Naive thymus-derived CD4-positive, alpha-beta T cell (primary cell): Measurements from ENCODE around the gene MRS2. TPM values are rescaled to one million over a fixed set of nuclear protein-coding genes. Genes with fewer than 3 reads are reported as not detected.
"Not testable (repeated sequence)": the region's sequence is repeated elsewhere in the genome, so short reads cannot be mapped to it uniquely, and the experiment has no call there.

ENCODE experiments used
- ATAC-seq: fragments of 150-1000 bp; cut with Tn5 transposase; 2 replicates; pipeline ENCODE4 v1.10.0; 2021; ENCODE audit warnings: mild to moderate bottlenecking, moderate library complexity
- CTCF ChIA-PET: fragments of 350-600 bp; sonication (Branson Sonifier 250); formaldehyde crosslinking; loops from one replicate; lab custom pipeline; 2021; ENCODE audit warnings: antibody characterized with exemption; lab: Charles Lee
- POLR2A ChIA-PET: fragments of 350-600 bp; sonication (Branson Sonifier 250); formaldehyde crosslinking; loops from one replicate; lab custom pipeline; 2021; ENCODE audit warnings: antibody characterized with exemption, inconsistent platforms; lab: Charles Lee
- DNase-seq, 9 donors: peaks; one replicate each; pipeline versions ENCODE4 v3.0.0 to v3.0.0-alpha.2; 2020 to 2022; ENCODE audit warnings: mixed read lengths in 1 of 9
- H3K27ac ChIP-seq: one replicate; pipeline ENCODE4 v1.7.0; 2013; ENCODE audit warnings: mild to moderate bottlenecking, low read depth, low read length, moderate library complexity
- H3K27me3 ChIP-seq, 2 donors: one replicate each; pipeline ENCODE4 v1.7.0; 2013; ENCODE audit warnings: low read length in 2 of 2, mild to moderate bottlenecking in 2 of 2, moderate library complexity in 2 of 2; ENCODE audit not compliant: control insufficient read depth in 2 of 2, insufficient read depth in 2 of 2
- H3K36me3 ChIP-seq, 3 experiments: 1 replicate in 2 of 3; 2 replicates in 1 of 3; pipeline ENCODE4 v1.7.0; 2013; ENCODE audit warnings: low read length in 3 of 3, mild to moderate bottlenecking in 3 of 3, moderate library complexity in 1 of 3; ENCODE audit not compliant: insufficient read depth in 3 of 3, control insufficient read depth in 2 of 3
- H3K4me1 ChIP-seq, 2 donors: one replicate each; pipeline ENCODE4 v1.7.0; 2013; ENCODE audit warnings: low read length in 2 of 2, mild to moderate bottlenecking in 2 of 2, moderate library complexity in 1 of 2; ENCODE audit not compliant: control insufficient read depth in 2 of 2, insufficient read depth in 2 of 2
- H3K4me3 ChIP-seq: 2 replicates; pipeline ENCODE4 v1.7.0; 2013; ENCODE audit warnings: mild to moderate bottlenecking, low read length
- H3K9me3 ChIP-seq, 3 experiments: 1 replicate in 2 of 3; 2 replicates in 1 of 3; pipeline ENCODE4 v1.7.0; 2013; ENCODE audit warnings: low read length in 3 of 3; ENCODE audit not compliant: control insufficient read depth in 2 of 3
- H3K27ac Mint-ChIP-seq, 9 donors: one replicate each; pipeline ENCODE4 v1.8.0; 2020 to 2022; ENCODE audit warnings: mixed read lengths in 9 of 9, mild to moderate bottlenecking in 8 of 9, moderate library complexity in 5 of 9, inconsistent platforms in 2 of 9
- H3K27me3 Mint-ChIP-seq, 5 donors: one replicate each; pipeline ENCODE4 v1.8.0; 2021 to 2022; ENCODE audit warnings: mixed read lengths in 5 of 5, mild to moderate bottlenecking in 1 of 5
- H3K36me3 Mint-ChIP-seq, 5 donors: one replicate each; pipeline ENCODE4 v1.8.0; 2020 to 2022; ENCODE audit warnings: mixed read lengths in 5 of 5, mild to moderate bottlenecking in 3 of 5, inconsistent platforms in 1 of 5
- H3K4me1 Mint-ChIP-seq, 7 donors: one replicate each; pipeline ENCODE4 v1.8.0; 2020 to 2022; ENCODE audit warnings: mixed read lengths in 7 of 7, mild to moderate bottlenecking in 3 of 7, inconsistent platforms in 1 of 7
- H3K4me3 Mint-ChIP-seq, 10 donors: one replicate each; pipeline ENCODE4 v1.8.0; 2020 to 2022; ENCODE audit warnings: mild to moderate bottlenecking in 10 of 10, mixed read lengths in 10 of 10, moderate library complexity in 6 of 10, inconsistent platforms in 2 of 10
- H3K9me3 Mint-ChIP-seq, 11 donors: one replicate each; pipeline ENCODE4 v1.8.0; 2020 to 2022; ENCODE audit warnings: mixed read lengths in 11 of 11, mild to moderate bottlenecking in 4 of 11, inconsistent platforms in 1 of 11, moderate library complexity in 1 of 11
- intact Hi-C, 2 donors: fragments of 100-400 bp; cut with micrococcal nuclease; formaldehyde crosslinking; loops; one replicate each; pipeline ENCODE4 v1.15.1; 2023
- polyA plus RNA-seq, 2 donors: library from polyadenylated mRNA; unstranded; fragments of 300-500 nt; fragmentation: Illumina TruSeq; gene quantifications; one replicate each; pipeline ENCODE4 v1.2.3, GENCODE V29; 2021
- total RNA-seq, 6 experiments: library from RNA in 5 of 6; stranded (reverse) in 5 of 6; gene quantifications; 1 replicate in 5 of 6; 2 replicates in 1 of 6; pipeline ENCODE4 v1.2.3 and lab custom pipeline; 2021 to 2026

Gene MRS2
- total and polyA plus RNA-seq, 7 experiments from 2014 or later, result 6.7 to 28.0 (median 19.3) TPM

- no peak overlapping the region for H3K4me3 ChIP-seq
- H3K9me3 ChIP-seq, result no peaks in the 10 kb centered on the region
- intact Hi-C loops, result no loop called here
- POLR2A ChIA-PET, result no interaction called here
- Mint-ChIP-seq H3K36me3 (peaks cover 0 to under 1% (median 0%) of the 10 kb centered on the region in 5 donors), H3K27ac (no peak overlapping the region), H3K4me3 (no peak overlapping the region), H3K9me3 (no peaks in the 10 kb centered on the region), H3K27me3 (peaks cover 2 to 15% (median 7%) of the 10 kb centered on the region in 5 donors), H3K4me1 (no peaks in the 10 kb centered on the region)
- CTCF ChIA-PET, result no interaction called here
- H3K27me3 ChIP-seq, result no peaks in the 10 kb centered on the region
- H3K36me3 ChIP-seq, result no peaks in the 10 kb centered on the region
- H3K4me1 ChIP-seq, result no peaks in the 10 kb centered on the region
- ATAC-seq (no peak), DNase-seq (no peak)
- no peak overlapping the region for H3K27ac ChIP-seq
Measured at GRCh38 chr6:24378473-24379097, 24.2 kb upstream of the MRS2 start.

DNA sequence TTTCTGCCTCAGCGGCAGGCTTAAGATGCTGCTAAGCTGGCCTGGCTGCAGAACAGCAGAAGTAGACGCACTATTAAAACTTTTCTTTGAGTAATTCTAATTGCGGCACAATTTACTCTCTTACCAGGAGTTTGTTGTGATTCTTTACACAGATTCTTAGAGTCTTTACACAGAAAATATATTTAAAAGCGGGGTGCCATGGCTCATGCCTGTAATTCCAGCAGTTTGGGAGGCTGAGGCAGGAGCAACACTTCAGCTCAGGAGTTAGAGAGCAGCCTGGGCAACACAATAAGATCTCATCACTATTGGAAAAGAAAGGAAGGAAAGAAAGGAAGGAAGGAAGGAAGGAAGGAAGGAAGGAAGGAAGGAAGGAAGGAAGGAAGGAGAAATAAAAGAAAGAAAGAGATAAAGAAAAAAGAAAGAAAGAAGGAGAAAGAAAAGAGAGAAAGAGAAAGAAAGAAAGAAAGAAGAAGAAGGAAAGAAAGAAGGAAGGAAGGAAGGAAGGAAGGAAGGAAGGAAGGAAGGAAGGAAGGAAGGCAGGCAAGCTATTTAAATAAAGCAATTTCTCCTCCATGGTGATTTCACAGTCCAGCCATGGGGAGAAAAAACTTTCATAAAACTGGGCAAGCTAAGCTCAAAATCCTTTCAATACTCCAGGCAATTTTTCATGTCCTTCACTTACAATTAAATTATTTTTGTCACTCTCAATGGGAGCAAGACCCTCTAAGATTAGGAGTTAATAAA lies 21.1 kb upstream of the MRS2 start:
- H3K9me3 ChIP-seq, result no peaks in the 10 kb centered on the region
- intact Hi-C loops, result no loop called here
- CTCF ChIA-PET, result no interaction called here
- H3K27me3 Mint-ChIP-seq, result peaks cover 7 to 19% (median 13%) of the 10 kb centered on the region in 5 donors
- H3K36me3 ChIP-seq, result no peaks in the 10 kb centered on the region
- H3K36me3 Mint-ChIP-seq, result no peaks in the 10 kb centered on the region
- H3K4me1 Mint-ChIP-seq, result no peaks in the 10 kb centered on the region
- H3K27ac ChIP-seq, result no peak overlapping the region
- no peak overlapping the region for H3K4me3 ChIP-seq
- ATAC-seq (no peak), DNase-seq (no peak)
- H3K9me3 Mint-ChIP-seq, result no peaks in the 10 kb centered on the region
- H3K27me3 ChIP-seq, result no peaks in the 10 kb centered on the region
- POLR2A ChIA-PET, result no interaction called here
- H3K27ac Mint-ChIP-seq, result no peak overlapping the region
- H3K4me3 Mint-ChIP-seq, result no peak overlapping the region
- H3K4me1 ChIP-seq, result no peaks in the 10 kb centered on the region

DNA sequence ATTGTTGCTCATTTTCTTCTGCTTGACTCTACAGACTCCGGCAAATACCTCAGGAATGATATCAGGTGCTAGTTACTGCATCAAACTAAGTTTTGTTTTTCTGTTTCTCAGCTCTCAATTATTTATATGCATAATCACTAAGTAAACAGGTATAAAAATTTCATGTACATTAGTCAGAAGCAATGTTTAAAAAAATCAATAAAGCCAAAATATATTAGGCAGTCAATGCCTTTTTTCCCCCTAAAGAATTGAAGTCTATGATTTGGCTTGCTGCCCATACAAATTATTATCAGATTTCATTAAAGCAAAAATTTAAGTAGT lies 20.6 kb upstream of the MRS2 start:
- H3K9me3 Mint-ChIP-seq, result no peaks in the 10 kb centered on the region
- no peak overlapping the region for H3K27ac Mint-ChIP-seq
- Histone ChIP-seq H3K4me3 (no peak overlapping the region), H3K36me3 (no peaks in the 10 kb centered on the region), H3K9me3 (no peaks in the 10 kb centered on the region), H3K27ac (no peak overlapping the region), H3K4me1 (no peaks in the 10 kb centered on the region), H3K27me3 (no peaks in the 10 kb centered on the region)
- ATAC-seq (no peak), DNase-seq (no peak)
- H3K4me3 Mint-ChIP-seq, result no peak overlapping the region
- no peaks in the 10 kb centered on the region for H3K4me1 Mint-ChIP-seq
- no peaks in the 10 kb centered on the region for H3K36me3 Mint-ChIP-seq
- POLR2A ChIA-PET, result no interaction called here
- peaks cover 7 to 18% (median 13%) of the 10 kb centered on the region in 5 donors for H3K27me3 Mint-ChIP-seq
- CTCF ChIA-PET, result no interaction called here
- intact Hi-C loops, result no loop called here

DNA sequence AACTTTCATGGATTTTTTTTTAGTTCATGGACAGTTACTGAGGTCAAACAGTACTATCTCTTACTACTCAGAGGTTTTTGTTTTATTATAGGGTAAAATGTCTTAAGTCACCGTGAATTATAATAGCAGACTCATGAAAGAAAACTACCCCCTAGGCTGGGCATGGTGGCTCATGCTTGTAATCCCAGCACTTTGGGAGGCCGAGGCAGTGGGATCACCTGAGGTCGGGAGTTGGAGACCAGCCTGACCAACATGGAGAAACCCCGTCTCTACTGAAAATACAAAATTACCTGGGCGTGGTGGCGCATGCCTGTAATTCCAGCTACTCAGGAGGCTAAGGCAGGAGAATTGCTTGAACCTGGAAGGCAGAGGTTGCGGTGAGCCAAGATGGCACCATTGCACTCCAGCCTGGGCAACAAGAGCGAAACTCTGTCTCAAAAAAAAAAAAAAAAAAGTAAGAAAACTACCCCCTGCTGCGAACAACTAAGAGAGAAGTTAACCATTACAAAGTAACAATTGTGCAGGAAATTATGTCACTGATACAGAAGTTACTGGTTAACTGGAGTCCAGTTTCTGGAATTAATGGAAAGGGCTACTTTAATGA lies 19.7 kb upstream of the MRS2 start:
- H3K4me3 Mint-ChIP-seq, DNase-seq, ATAC-seq, H3K36me3 ChIP-seq, H3K27ac Mint-ChIP-seq, intact Hi-C loops, H3K4me3 ChIP-seq, POLR2A ChIA-PET, H3K27ac ChIP-seq, H3K4me1 ChIP-seq, H3K9me3 Mint-ChIP-seq, H3K36me3 Mint-ChIP-seq, H3K4me1 Mint-ChIP-seq, H3K9me3 ChIP-seq, H3K27me3 ChIP-seq, CTCF ChIA-PET: not testable (repeated sequence)
- peaks cover 7 to 23% (median 17%) of the 10 kb centered on the region in 5 donors for H3K27me3 Mint-ChIP-seq

DNA sequence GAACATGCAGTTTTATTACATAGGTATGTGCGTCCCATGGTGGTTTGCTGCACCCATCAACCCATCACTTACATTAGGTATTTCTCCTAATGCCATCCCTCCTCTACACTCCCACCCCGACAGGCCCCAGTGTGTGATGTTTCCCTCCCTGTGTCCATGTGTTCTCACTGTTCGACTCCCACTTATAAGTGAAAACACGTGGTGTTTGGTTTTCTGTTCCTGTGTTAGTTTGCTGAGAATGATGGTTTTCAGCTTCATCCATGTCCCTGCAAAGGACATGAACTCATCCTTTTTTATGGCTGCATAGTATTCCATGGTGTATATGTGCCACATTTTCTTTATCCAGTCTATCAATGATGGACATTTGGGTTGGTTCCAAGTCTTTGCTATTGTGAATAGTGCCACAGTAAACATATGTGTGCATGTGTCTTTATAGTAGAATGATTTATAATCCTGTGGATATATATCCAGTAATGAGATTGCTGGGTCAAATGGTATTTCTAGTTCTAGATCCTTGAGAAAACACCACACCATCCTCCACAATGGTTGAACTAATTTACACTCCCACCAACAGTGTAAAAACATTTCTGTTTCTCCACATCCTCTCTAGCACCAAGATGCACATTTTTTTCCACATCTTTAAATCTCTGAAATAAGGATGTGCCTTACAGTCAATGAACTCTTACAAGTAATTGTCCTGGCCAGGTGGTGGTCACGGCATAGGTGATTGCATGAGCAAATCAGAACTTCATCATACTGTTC lies 18.2 kb upstream of the MRS2 start:
- H3K27ac ChIP-seq, H3K27me3 ChIP-seq, H3K36me3 Mint-ChIP-seq, H3K9me3 Mint-ChIP-seq, intact Hi-C loops, ATAC-seq, H3K4me1 Mint-ChIP-seq, H3K4me1 ChIP-seq, DNase-seq, H3K4me3 ChIP-seq, H3K36me3 ChIP-seq, CTCF ChIA-PET, H3K4me3 Mint-ChIP-seq, POLR2A ChIA-PET, H3K27ac Mint-ChIP-seq, H3K9me3 ChIP-seq: not testable (repeated sequence)
- peaks cover 7 to 24% (median 14%) of the 10 kb centered on the region in 5 donors for H3K27me3 Mint-ChIP-seq

DNA sequence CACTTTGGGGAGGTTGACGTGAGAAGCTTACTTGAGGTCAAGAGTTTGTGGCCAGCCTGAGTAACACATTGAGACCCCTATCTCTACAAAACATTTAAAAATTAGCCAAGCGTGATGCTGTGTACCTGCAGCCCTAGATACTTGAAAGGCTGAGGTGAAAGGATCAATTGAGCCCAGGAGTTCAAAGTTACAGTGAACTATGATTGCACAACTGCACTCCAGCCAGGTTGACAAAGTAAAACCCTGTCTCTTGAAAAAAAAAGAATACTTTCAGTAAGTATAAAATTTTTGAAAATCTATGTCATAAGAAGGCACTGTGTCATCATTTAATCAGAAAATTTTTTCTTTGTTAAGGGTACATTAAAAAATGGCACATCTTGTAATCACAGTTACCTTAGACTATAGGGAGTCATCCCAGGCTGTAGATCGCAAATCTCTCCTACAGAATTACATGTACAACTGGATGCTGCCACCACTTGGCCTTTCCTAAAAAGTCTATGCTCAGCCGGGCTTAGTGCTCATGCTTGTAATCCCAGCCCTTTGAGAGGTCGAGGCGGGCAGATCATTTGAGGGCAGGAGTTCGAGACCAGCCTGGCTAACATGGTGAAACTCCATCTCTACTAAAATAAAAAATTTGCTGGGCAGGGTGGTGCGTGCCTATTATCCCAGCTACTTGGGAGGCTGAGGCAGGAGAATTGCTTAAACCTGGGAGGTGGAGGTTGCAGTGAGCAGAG lies 17.0 kb upstream of the MRS2 start:
- H3K4me1 Mint-ChIP-seq, result no peaks in the 10 kb centered on the region
- ChIA-PET CTCF (no interaction called here), POLR2A (no interaction called here)
- intact Hi-C loops, result no loop called here
- DNase-seq (no peak), ATAC-seq (no peak)
- Histone ChIP-seq H3K9me3 (no peaks in the 10 kb centered on the region), H3K27me3 (no peaks in the 10 kb centered on the region), H3K36me3 (no peaks in the 10 kb centered on the region), H3K4me3 (no peak overlapping the region), H3K4me1 (no peaks in the 10 kb centered on the region), H3K27ac (no peak overlapping the region)
- H3K27me3 Mint-ChIP-seq, result peaks cover 7 to 24% (median 14%) of the 10 kb centered on the region in 5 donors
- H3K27ac Mint-ChIP-seq, result no peak overlapping the region
- no peak overlapping the region for H3K4me3 Mint-ChIP-seq
- H3K36me3 Mint-ChIP-seq, result no peaks in the 10 kb centered on the region
- H3K9me3 Mint-ChIP-seq, result no peaks in the 10 kb centered on the region
